T-helper 17 cell (primary cell): Measurements from ENCODE around the gene ZNF385C. TPM values are rescaled to one million over a fixed set of nuclear protein-coding genes. Genes with fewer than 3 reads are reported as not detected.

ENCODE experiments used
- ATAC-seq: fragments of 150-1000 bp; cut with Tn5 transposase; 2 replicates; pipeline ENCODE4 v1.10.0; 2021; ENCODE audit warnings: mild to moderate bottlenecking, moderate library complexity
- DNase-seq, 3 donors: peaks; one replicate each; pipeline versions ENCODE4 v3.0.0 to v3.0.0-alpha.2; 2020 to 2021
- H3K9me3 ChIP-seq: one replicate; pipeline ENCODE4 v1.7.0; 2013; ENCODE audit warnings: low read length, mild to moderate bottlenecking; ENCODE audit not compliant: control insufficient read depth, poor library complexity, severe bottlenecking
- H3K27ac Mint-ChIP-seq: one replicate; pipeline ENCODE4 v1.8.0; 2022; ENCODE audit warnings: mild to moderate bottlenecking, moderate library complexity, mixed read lengths
- H3K27me3 Mint-ChIP-seq: one replicate; pipeline ENCODE4 v1.8.0; 2022; ENCODE audit warnings: mixed read lengths
- H3K36me3 Mint-ChIP-seq: one replicate; pipeline ENCODE4 v1.8.0; 2022; ENCODE audit warnings: low read depth, mixed read lengths
- H3K4me1 Mint-ChIP-seq: one replicate; pipeline ENCODE4 v1.8.0; 2022; ENCODE audit warnings: mild to moderate bottlenecking, mixed read lengths
- H3K4me3 Mint-ChIP-seq: one replicate; pipeline ENCODE4 v1.8.0; 2022; ENCODE audit warnings: mild to moderate bottlenecking, moderate library complexity, mixed read lengths
- total RNA-seq, 4 donors: library from RNA in 2 of 4; stranded (reverse) in 2 of 4; gene quantifications; one replicate each; pipeline ENCODE4 v1.2.3 and lab custom pipeline; 2022 to 2026

ZNF385C gene
- total RNA-seq, 2 donors from 2014 or later, result 0.16 to 0.20 TPM

- ATAC-seq, result no peak
- no peaks in the 10 kb centered on the region for H3K36me3 Mint-ChIP-seq
- peak overlapping the region; percentile 57 for H3K4me3 Mint-ChIP-seq
- no peaks in the 10 kb centered on the region for H3K9me3 ChIP-seq
- no peak for DNase-seq
- peak overlapping the region; percentile 59 for H3K27ac Mint-ChIP-seq
- H3K4me1 Mint-ChIP-seq, result peaks cover 17% of the 10 kb centered on the region
- no peaks in the 10 kb centered on the region for H3K27me3 Mint-ChIP-seq
These were observed 21.0 kb upstream of the ZNF385C start for GRCh38 chr17:42119301-42119700.

GRCh38 chr17:42118545-42118944, 20.3 kb upstream of the ZNF385C start:
- H3K36me3 Mint-ChIP-seq, result no peaks in the 10 kb centered on the region
- no peak overlapping the region for H3K4me3 Mint-ChIP-seq
- H3K27ac Mint-ChIP-seq, result peak overlapping the region; percentile 59
- H3K27me3 Mint-ChIP-seq, result no peaks in the 10 kb centered on the region
- H3K4me1 Mint-ChIP-seq, result peaks cover 17% of the 10 kb centered on the region
- no peak for ATAC-seq
- no peak for DNase-seq
- H3K9me3 ChIP-seq, result no peaks in the 10 kb centered on the region

GRCh38 chr17:42118126-42118510, 19.8 kb upstream of the ZNF385C start:
- ATAC-seq, result no peak
- H3K4me1 Mint-ChIP-seq, result peaks cover 17% of the 10 kb centered on the region
- peak overlapping the region; percentile 59 for H3K27ac Mint-ChIP-seq

GRCh38 chr17:42117397-42118125, 19.3 kb upstream of the ZNF385C start:
- peaks cover 21% of the 10 kb centered on the region for H3K4me1 Mint-ChIP-seq
- DNase-seq (no peak), ATAC-seq (no peak)
- peak overlapping the region; percentile 72 for H3K27ac Mint-ChIP-seq
- no peaks in the 10 kb centered on the region for H3K9me3 ChIP-seq
- no peaks in the 10 kb centered on the region for H3K36me3 Mint-ChIP-seq
- H3K27me3 Mint-ChIP-seq, result no peaks in the 10 kb centered on the region
- no peak overlapping the region for H3K4me3 Mint-ChIP-seq

More at GRCh38 chr17:42118126-42118510, 19.8 kb upstream of the ZNF385C start:
- Mint-ChIP-seq H3K4me3 (no peak overlapping the region), H3K27me3 (no peaks in the 10 kb centered on the region), H3K36me3 (no peaks in the 10 kb centered on the region)
- DNase-seq, result no peak
- no peaks in the 10 kb centered on the region for H3K9me3 ChIP-seq

GRCh38 chr17:42116705-42117396, 18.6 kb upstream of the ZNF385C start:
- H3K27me3 Mint-ChIP-seq, result no peaks in the 10 kb centered on the region
- H3K4me3 Mint-ChIP-seq, result no peak overlapping the region
- H3K9me3 ChIP-seq, result no peaks in the 10 kb centered on the region
- H3K4me1 Mint-ChIP-seq, result peaks cover 25% of the 10 kb centered on the region
- peak; percentile 48 for ATAC-seq
- H3K36me3 Mint-ChIP-seq, result no peaks in the 10 kb centered on the region
- peak overlapping the region; percentile 72 for H3K27ac Mint-ChIP-seq
- DNase-seq, result peak; percentile 58 to 82 (median 68)

GRCh38 chr17:42114118-42114517, 15.8 kb upstream of the ZNF385C start:
- ATAC-seq (no peak), DNase-seq (no peak)
- H3K4me1 Mint-ChIP-seq, result peaks cover 31% of the 10 kb centered on the region
- no peak overlapping the region for H3K4me3 Mint-ChIP-seq
- H3K36me3 Mint-ChIP-seq, result peaks cover 4% of the 10 kb centered on the region
- no peak overlapping the region for H3K27ac Mint-ChIP-seq
- no peaks in the 10 kb centered on the region for H3K9me3 ChIP-seq
- no peaks in the 10 kb centered on the region for H3K27me3 Mint-ChIP-seq

- Mint-ChIP-seq H3K36me3 (peaks cover 4% of the 10 kb centered on the region), H3K27me3 (no peaks in the 10 kb centered on the region), H3K4me1 (peaks cover 28% of the 10 kb centered on the region), H3K27ac (peak overlapping the region; percentile 90), H3K4me3 (no peak overlapping the region)
- no peak for DNase-seq
- H3K9me3 ChIP-seq, result no peaks in the 10 kb centered on the region
- no peak for ATAC-seq
These were observed 15.2 kb upstream of the ZNF385C start for GRCh38 chr17:42113293-42114069.

GRCh38 chr17:42112552-42113176, 14.4 kb upstream of the ZNF385C start, which contains the start of gene DHX58:
TSS of gene DHX58 (minus strand) at chr17:42112714. CDS start at chr17:42111892, 822 bp downstream.
- Mint-ChIP-seq H3K36me3 (peaks cover 4% of the 10 kb centered on the region), H3K27ac (peak within 1 kb of the TSS; percentile 90), H3K4me1 (peaks cover 27% of the 10 kb centered on the region), H3K4me3 (peak within 1 kb of the TSS; percentile 89), H3K27me3 (no peaks in the 10 kb centered on the region)
- peak; percentile 84 for ATAC-seq
- DNase-seq, result peak; percentile 57 to 65 (median 58)
- H3K9me3 ChIP-seq, result no peaks in the 10 kb centered on the region

- Mint-ChIP-seq H3K36me3 (peaks cover 4% of the 10 kb centered on the region), H3K4me1 (peaks cover 25% of the 10 kb centered on the region)
These were observed 13.7 kb upstream of the ZNF385C start for GRCh38 chr17:42111871-42112551.

GRCh38 chr17:42111265-42111636, 13.0 kb upstream of the ZNF385C start:
- Mint-ChIP-seq H3K36me3 (peaks cover 4% of the 10 kb centered on the region), H3K4me1 (peaks cover 20% of the 10 kb centered on the region), H3K4me3 (peak overlapping the region; percentile 33), H3K27ac (no peak overlapping the region), H3K27me3 (no peaks in the 10 kb centered on the region)
- DNase-seq (no peak), ATAC-seq (no peak)
- H3K9me3 ChIP-seq, result no peaks in the 10 kb centered on the region

More at GRCh38 chr17:42111871-42112551, 13.7 kb upstream of the ZNF385C start:
- no peak for DNase-seq
- Mint-ChIP-seq H3K27ac (peak overlapping the region; percentile 90), H3K27me3 (no peaks in the 10 kb centered on the region), H3K4me3 (peak overlapping the region; percentile 89)
- no peaks in the 10 kb centered on the region for H3K9me3 ChIP-seq
- ATAC-seq, result peak; percentile 6

- no peak overlapping the region for H3K27ac Mint-ChIP-seq
- H3K4me1 Mint-ChIP-seq, result peaks cover 21% of the 10 kb centered on the region
- H3K27me3 Mint-ChIP-seq, result no peaks in the 10 kb centered on the region
- H3K9me3 ChIP-seq, result no peaks in the 10 kb centered on the region
- ATAC-seq (no peak), DNase-seq (no peak)
- H3K36me3 Mint-ChIP-seq, result peaks cover 4% of the 10 kb centered on the region
- peak overlapping the region; percentile 61 for H3K4me3 Mint-ChIP-seq
These were observed 12.3 kb upstream of the ZNF385C start for GRCh38 chr17:42110301-42111264.
